Measurements from ENCODE around the gene VEZT. TPM values are rescaled to one million over a fixed set of nuclear protein-coding genes. Genes with fewer than 3 reads are reported as not detected.

The VEZT gene
- total RNA-seq, 2 donors from 2014 or later = 146 to 201 TPM

- WGBS, 2 experiments (ENCODE audit: insufficient coverage in 1 of 2, insufficient read length in 1 of 2) = 90 to 100% methylated on average over 1 to 2 of the region's 2 CpGs
- H3K9ac ChIP-seq (ENCODE audit: extremely low read depth, low read length, poor library complexity, severe bottlenecking) = no peak overlapping the region
- Mint-ChIP-seq H3K4me1 (peaks cover 4% of the 10 kb centered on the region), H3K36me3 (ENCODE audit: low read depth) (peaks cover 62% of the 10 kb centered on the region), H3K27me3 (ENCODE audit: insufficient read depth) (no peaks in the 10 kb centered on the region), H3K27ac (no peak overlapping the region), H3K4me3 (no peak overlapping the region), H3K9me3 (no peaks in the 10 kb centered on the region)
- no peak overlapping the region for H3K27ac ChIP-seq (ENCODE audit: low read depth, low read length)
- H3K4me3 ChIP-seq (ENCODE audit: low read length) = no peak overlapping the region
- TF ChIP-seq, protein P1, sequence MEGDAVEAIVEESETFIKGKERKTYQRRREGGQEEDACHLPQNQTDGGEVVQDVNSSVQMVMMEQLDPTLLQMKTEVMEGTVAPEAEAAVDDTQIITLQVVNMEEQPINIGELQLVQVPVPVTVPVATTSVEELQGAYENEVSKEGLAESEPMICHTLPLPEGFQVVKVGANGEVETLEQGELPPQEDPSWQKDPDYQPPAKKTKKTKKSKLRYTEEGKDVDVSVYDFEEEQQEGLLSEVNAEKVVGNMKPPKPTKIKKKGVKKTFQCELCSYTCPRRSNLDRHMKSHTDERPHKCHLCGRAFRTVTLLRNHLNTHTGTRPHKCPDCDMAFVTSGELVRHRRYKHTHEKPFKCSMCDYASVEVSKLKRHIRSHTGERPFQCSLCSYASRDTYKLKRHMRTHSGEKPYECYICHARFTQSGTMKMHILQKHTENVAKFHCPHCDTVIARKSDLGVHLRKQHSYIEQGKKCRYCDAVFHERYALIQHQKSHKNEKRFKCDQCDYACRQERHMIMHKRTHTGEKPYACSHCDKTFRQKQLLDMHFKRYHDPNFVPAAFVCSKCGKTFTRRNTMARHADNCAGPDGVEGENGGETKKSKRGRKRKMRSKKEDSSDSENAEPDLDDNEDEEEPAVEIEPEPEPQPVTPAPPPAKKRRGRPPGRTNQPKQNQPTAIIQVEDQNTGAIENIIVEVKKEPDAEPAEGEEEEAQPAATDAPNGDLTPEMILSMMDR (conservative IDR thresholded peaks at IDR 0.05) = peak; percentile 62
- peaks cover 91% of the 10 kb centered on the region for H3K36me3 ChIP-seq (ENCODE audit: control insufficient read depth, insufficient read depth, low read length)
- no peaks in the 10 kb centered on the region for H3K27me3 ChIP-seq (ENCODE audit: control insufficient read depth, insufficient read depth, low read length, poor library complexity, severe bottlenecking)
- no peak for DNase-seq
- no peaks in the 10 kb centered on the region for H3K9me3 ChIP-seq (ENCODE audit: control insufficient read depth, low read length)
- peaks cover 4% of the 10 kb centered on the region for H3K4me1 ChIP-seq (ENCODE audit: control insufficient read depth, insufficient read depth, low read length)
Measured at GRCh38 chr12:95265765-95266164, 48.2 kb downstream of the VEZT start.

DNA sequence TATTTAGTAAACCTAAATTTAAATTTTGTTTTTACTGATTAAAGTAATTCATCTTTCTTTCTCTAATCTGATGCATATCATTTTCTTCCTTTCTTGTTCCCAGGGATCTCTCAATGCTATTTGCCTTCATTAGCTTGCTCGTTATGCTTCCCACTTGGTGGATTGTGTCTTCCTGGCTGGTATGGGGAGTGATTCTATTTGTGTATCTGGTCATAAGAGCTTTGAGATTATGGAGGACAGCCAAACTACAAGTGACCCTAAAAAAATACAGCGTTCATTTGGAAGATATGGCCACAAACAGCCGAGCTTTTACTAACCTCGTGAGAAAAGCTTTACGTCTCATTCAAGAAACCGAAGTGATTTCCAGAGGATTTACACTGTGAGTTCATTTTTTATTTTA lies 48.6 kb downstream of the VEZT start:
- peaks cover 94% of the 10 kb centered on the region for H3K36me3 ChIP-seq (ENCODE audit: control insufficient read depth, insufficient read depth, low read length)
- Mint-ChIP-seq H3K9me3 (no peaks in the 10 kb centered on the region), H3K27me3 (ENCODE audit: insufficient read depth) (no peaks in the 10 kb centered on the region), H3K36me3 (ENCODE audit: low read depth) (peaks cover 63% of the 10 kb centered on the region), H3K4me3 (no peak overlapping the region), H3K27ac (no peak overlapping the region), H3K4me1 (peaks cover 4% of the 10 kb centered on the region)
- DNase-seq = no peak
- 92 to 97% methylated on average over 4 to 6 of the region's 6 CpGs for WGBS, 2 experiments (ENCODE audit: insufficient coverage in 1 of 2, insufficient read length in 1 of 2)
- H3K9me3 ChIP-seq (ENCODE audit: control insufficient read depth, low read length) = no peaks in the 10 kb centered on the region
- no peak overlapping the region for H3K27ac ChIP-seq (ENCODE audit: low read depth, low read length)
- H3K4me1 ChIP-seq (ENCODE audit: control insufficient read depth, insufficient read depth, low read length) = peaks cover 4% of the 10 kb centered on the region
- TF ChIP-seq, protein P1 (conservative IDR thresholded peaks at IDR 0.05) = no peak
- H3K9ac ChIP-seq (ENCODE audit: extremely low read depth, low read length, poor library complexity, severe bottlenecking) = no peak overlapping the region
- H3K27me3 ChIP-seq (ENCODE audit: control insufficient read depth, insufficient read depth, low read length, poor library complexity, severe bottlenecking) = no peaks in the 10 kb centered on the region
- no peak overlapping the region for H3K4me3 ChIP-seq (ENCODE audit: low read length)

DNA sequence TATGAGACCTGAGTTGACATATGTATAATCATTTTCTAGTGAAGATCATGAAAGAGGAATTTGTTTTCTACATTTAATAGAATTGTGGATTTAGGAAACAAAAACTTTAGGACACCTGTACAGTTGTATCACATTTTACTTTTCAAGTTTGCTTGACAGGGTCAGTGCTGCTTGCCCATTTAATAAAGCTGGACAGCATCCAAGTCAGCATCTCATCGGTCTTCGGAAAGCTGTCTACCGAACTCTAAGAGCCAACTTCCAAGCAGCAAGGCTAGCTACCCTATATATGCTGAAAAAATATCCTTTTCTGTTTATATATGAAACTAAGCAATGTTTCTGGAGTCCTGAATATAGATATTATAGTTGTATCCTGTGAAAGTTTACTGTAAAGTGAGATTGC lies 52.3 kb downstream of the VEZT start:
- peaks cover 4% of the 10 kb centered on the region for H3K4me1 Mint-ChIP-seq
- no peak overlapping the region for H3K4me3 Mint-ChIP-seq
- H3K27ac Mint-ChIP-seq = no peak overlapping the region
- H3K9me3 Mint-ChIP-seq = no peaks in the 10 kb centered on the region
- H3K27me3 ChIP-seq (ENCODE audit: control insufficient read depth, insufficient read depth, low read length, poor library complexity, severe bottlenecking) = no peaks in the 10 kb centered on the region
- peaks cover 96% of the 10 kb centered on the region for H3K36me3 ChIP-seq (ENCODE audit: control insufficient read depth, insufficient read depth, low read length)
- no peak overlapping the region for H3K27ac ChIP-seq (ENCODE audit: low read depth, low read length)
- H3K4me1 ChIP-seq (ENCODE audit: control insufficient read depth, insufficient read depth, low read length) = peaks cover 4% of the 10 kb centered on the region
- no peak overlapping the region for H3K4me3 ChIP-seq (ENCODE audit: low read length)
- 93% methylated on average over 3 of the region's 3 CpGs; no CpG with 5 or more reads in 1 of the 2 experiments for WGBS, 2 experiments (ENCODE audit: insufficient coverage in 1 of 2, insufficient read length in 1 of 2)
- DNase-seq = no peak
- no peaks in the 10 kb centered on the region for H3K9me3 ChIP-seq (ENCODE audit: control insufficient read depth, low read length)
- TF ChIP-seq, protein P1 (conservative IDR thresholded peaks at IDR 0.05) = no peak
- H3K27me3 Mint-ChIP-seq (ENCODE audit: insufficient read depth) = no peaks in the 10 kb centered on the region
- peaks cover 70% of the 10 kb centered on the region for H3K36me3 Mint-ChIP-seq (ENCODE audit: low read depth)
- no peak overlapping the region for H3K9ac ChIP-seq (ENCODE audit: extremely low read depth, low read length, poor library complexity, severe bottlenecking)

Measured in endodermal cell (in vitro differentiated cells).